HG02852 (cell line): ENCODE data around the gene CCSER1.

Experiments
- ATAC-seq: cut with Tn5 transposase; IDR thresholded peaks from one replicate; pipeline ENCODE4 v1.9.1; 2021; ENCODE audit warnings: mild to moderate bottlenecking, moderate library complexity; ENCODE audit not compliant: unreplicated experiment

The CCSER1 gene

DNA sequence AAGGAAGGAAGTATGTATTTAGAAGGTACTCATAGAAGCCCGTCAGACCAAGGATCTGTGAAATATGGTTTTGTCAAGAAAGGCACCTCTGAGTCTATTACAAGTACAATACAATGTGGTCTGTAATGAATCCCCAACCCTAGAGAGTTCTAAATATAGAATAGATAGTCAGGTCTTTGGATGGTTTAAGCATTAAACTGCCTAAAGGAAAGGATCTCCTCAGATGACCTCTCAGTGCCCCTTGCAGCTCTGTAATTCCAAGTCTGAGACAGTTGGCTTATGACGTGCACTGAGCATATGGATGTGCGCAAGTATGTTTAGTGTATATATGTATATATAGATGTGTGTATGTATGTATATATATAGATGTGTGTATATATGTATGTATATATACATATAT lies 62.0 kb downstream of the CCSER1 start:
- no peak for ATAC-seq

DNA sequence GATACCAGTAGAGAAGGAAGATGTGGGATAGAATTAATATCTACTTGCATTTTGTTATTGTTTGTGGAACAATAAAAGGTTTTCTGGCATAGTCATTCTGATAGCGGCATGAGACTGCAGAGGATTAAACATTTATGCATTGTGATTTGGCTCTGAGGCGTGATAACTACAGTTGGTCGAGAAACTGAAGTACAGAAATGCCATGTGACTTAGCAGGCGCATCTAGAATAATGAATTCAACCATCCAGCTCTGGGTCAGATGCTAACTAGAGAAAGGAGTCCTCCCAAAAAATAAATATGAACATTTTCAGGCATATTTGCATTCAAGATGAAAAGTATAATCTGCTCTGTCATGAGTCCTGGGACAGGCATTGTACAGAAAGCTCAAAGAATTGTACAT lies 62.8 kb downstream of the CCSER1 start:
- no peak for ATAC-seq

- no peak for ATAC-seq
These were observed 63.3 kb downstream of the CCSER1 start for GRCh38 chr4:90190525-90190924.

- ATAC-seq, result no peak
These were observed 71.1 kb downstream of the CCSER1 start for GRCh38 chr4:90198086-90198847.

- ATAC-seq, result no peak
These were observed 80.8 kb downstream of the CCSER1 start for GRCh38 chr4:90207887-90208454.

GRCh38 chr4:90209922-90210321 lies 82.7 kb downstream of the CCSER1 start:
- ATAC-seq, result no peak

DNA sequence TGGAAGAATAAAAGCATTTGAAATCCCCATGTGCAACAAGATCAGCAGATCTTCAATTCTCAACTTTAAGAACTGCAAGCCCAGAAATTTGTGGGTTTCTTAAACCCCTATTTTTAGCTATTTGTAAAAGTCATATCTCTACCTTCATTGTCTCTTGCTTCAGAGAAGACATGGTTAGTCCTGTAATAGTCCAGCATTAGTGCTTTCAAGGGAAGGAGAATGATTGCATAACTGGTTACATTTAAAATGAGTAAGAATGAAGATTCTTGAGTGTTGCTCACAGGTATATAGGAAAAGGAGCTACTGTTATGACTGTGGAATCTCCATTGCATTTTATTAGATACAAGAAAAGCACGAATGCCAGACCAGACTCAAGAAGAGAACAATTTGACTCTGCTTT lies 84.0 kb downstream of the CCSER1 start:
- ATAC-seq, result no peak

GRCh38 chr4:90215286-90215685 lies 88.1 kb downstream of the CCSER1 start:
- no peak for ATAC-seq

GRCh38 chr4:90219822-90220221 lies 92.6 kb downstream of the CCSER1 start:
- ATAC-seq, result peak; percentile 77

DNA sequence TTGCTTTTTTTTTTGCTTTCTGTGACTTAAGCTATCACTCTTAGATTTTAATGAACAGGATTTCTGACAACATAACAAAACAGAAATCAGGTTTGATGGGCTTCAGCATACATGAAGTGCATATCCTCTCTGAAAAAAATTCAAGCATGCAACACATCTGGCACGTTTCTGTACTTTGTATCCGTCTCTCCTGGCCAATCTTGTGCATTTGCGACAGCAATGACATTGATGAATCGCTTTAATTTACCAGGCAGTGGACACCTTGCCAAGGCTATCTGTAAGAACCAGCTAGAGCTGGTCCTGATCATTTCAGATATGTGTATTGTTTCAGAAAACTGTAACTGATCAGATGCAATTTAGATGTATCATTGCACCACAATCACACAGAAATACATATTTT lies 93.3 kb downstream of the CCSER1 start:
- no peak for ATAC-seq

DNA sequence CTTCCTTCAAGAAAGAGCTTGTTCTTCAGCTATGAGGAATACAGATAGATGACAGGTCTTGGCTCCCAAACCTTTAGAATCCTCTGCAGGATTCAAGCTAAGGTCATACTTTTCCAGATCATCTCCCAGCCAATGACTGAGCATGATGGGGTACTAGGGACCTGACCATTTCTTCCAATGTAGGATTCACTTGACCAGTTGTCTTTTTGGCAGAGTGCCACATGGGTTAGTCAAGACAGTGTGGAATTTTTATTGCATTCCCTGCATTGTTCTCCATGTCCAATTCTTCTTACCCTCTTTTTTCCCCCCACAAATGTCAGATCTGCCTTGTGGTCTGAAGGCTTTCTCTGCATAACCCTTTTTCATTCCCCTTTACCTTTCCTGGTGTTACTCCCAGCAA lies 99.5 kb downstream of the CCSER1 start:
- no peak for ATAC-seq

GRCh38 chr4:90227177-90227576 lies 100.0 kb downstream of the CCSER1 start:
- ATAC-seq, result no peak

DNA sequence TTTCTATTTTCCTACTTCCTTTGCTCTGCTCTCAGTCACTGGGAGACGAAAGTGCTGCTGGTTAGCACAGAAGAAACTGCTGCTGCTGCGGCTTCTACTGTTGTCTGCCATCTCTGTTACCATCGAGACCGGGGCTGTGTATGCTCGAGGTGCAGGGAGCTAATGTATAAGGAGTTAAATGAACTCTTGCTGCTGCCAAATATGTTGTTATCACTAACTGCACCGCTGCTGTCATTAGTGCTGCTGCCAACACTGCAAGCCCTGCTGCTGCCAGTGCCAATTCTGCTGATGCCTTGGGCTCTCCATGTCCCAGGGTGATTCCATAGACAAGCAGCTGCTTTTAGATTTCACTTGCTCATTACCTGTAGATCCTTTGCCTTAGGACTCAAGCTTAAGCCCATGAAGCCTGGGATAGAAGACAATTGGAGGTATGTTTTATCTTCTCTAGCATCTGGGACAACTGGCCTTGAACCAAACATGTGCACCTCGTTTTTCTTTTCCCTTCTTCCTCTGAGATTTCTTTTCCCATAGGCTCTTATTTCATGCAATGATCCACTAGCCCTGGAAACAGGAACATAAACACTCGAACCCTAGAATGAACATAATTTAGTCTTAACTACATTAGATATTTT lies 107.8 kb downstream of the CCSER1 start:
- ATAC-seq, result no peak

- no peak for ATAC-seq
These were observed 110.7 kb downstream of the CCSER1 start for GRCh38 chr4:90237751-90238530.

DNA sequence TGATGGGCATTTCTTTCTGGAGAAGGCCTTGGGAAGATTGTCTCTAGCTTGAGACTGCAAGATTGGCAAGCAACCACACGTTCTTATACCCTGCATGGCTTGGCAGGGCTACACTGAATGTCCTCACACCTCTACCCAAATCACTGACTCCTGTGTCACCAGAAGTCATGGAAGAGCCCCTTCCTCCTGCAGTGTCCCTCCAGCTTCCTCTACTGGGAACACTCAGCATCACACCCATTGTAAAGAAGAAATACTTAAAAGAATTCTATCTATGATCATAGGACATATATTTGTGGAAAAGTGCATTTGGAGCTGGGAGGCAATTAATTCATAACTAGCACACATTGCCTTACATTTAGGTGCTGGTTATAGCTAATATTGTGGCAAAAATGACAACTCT lies 113.1 kb downstream of the CCSER1 start:
- ATAC-seq, result no peak

DNA sequence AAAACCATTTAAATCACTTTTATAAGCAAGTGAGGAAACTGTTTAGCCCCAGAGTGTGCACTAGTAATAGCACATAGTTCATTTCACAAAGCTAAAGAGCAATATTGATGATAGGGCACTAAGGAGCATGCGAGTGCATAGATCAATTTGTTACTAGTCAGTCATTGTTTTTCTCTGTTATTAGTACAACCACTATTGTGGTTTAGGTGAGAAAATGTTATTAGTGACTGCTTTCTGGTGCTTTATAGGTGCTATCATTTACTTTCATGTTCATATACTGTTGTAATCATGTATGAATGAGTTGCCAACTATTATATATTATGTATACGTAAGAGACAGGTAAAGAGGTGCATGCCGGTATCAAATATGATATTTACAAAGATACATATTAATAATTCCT lies 113.8 kb downstream of the CCSER1 start:
- ATAC-seq, result no peak

DNA sequence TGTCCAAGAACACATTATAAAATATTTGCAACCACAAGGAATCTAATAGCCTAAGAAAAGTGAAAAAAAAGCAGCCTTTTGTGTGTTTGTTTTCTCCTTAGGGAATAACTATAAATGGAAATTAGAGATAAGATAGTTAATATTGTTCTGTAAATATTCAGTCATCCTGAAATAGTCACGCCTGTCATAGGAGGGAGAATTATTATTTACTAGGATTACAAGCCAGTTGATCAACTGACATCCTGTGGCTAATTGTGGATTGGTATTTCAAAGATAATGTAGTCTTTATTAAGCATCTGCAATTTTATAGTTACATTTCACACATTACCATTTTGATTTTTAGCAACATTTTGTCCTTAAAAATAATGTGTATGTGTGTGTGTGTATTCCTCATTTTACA lies 118.6 kb downstream of the CCSER1 start:
- no peak for ATAC-seq

GRCh38 chr4:90246816-90247215 lies 119.6 kb downstream of the CCSER1 start:
- no peak for ATAC-seq

DNA sequence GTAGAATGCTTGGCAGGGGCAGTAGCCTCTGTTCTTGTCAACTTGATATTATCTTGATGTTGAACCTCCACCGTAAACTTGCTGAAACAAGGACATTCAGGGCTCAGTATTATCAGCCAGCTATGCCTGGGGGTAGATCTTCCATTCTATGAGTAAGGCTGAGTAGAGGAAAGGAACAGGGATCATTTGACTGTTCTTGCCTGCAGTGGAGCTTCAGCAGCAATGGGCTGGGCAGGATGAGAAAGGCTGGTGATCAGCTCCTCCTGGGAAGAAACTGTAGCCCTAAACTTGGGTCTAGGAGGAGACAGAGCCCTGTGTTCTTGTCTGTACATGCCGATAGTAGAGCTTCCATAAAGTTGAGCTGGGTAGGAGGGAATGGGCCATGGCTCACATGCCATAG lies 127.2 kb downstream of the CCSER1 start:
- no peak for ATAC-seq

DNA sequence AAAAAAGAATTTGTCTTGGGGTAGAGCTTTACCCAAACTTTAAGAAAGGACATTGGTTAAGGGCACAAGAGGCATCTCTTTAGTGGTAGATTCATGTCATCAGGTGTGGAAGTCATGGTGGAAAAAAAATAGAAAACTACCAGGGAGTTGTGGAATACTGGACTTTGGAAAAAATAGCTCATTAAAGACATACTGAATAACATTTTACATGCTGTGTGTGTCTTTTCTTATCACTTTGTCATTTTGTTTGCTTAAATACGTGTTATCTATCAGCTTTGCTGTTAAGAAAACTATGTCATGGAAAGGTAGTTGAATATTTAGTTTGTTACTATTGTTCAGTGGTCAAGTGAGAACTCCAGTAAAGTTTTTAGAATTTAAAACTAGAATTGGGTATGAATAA lies 147.0 kb downstream of the CCSER1 start:
- ATAC-seq, result no peak

- ATAC-seq, result no peak
These were observed 153.8 kb downstream of the CCSER1 start for GRCh38 chr4:90280954-90281353.
